ENCODE measurements around the gene KIAA0753. TPM values are rescaled to one million over a fixed set of nuclear protein-coding genes. Genes with fewer than 3 reads are reported as not detected.

The KIAA0753 gene
- total and polyA plus RNA-seq, 9 of the 15 experiments (the other 6 are each of a cell fraction or from before 2014, with no cell fraction given), result 2.0 to 9.0 (median 6.9) TPM

DNA sequence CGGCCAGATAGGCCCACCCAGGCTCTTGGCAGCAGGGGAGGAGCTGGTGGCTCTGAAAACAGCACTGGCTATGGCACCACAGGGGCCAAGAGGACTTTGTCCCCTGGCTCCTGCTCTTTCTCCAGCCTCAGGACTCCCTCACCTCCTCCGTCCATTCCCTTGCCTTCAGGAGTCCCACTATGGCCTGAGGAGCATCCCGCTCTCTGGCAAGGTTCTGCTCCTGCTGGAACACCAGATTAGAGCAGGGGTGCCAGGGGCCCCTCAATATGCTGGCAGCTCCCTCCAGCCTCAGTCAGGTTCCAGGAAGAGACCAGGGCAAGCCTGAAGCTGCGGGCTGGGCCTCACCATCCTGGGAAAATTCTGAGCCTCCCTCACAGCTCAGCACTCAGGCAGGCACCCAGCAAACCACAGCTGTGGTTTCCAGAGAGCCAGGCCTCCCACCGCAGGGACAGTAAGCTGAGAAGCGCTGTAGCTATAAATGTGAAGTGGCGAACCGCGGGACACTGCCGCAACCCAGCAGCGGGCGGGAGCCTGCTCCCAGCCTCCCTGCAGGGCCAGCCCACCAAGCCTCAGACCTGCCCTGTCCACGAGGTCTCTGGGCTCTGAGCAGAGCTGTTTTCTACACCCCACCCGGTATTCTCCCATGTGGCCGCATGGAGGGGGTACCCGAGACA is 36.8 kb upstream of the KIAA0753 start (continued):
- no peak for TF ChIP-seq ZNF318 (IDR thresholded peaks at IDR 0.05; ENCODE audit: borderline replicate concordance in 1 of 2, low read depth in 1 of 2)

Measured in K562 (cell line).